Forelimb muscle (tissue), 1 donor: ENCODE data around the gene NCS1. TPM values are rescaled to one million over a fixed set of nuclear protein-coding genes. Genes with fewer than 3 reads are reported as not detected.

Experiments used
- DNase-seq: peaks from one replicate; pipeline ENCODE4 v3.0.0-alpha.2; 2013; ENCODE audit warnings: low read depth
- polyA plus RNA-seq: library from polyadenylated mRNA; unstranded; fragments of 120-200 nt; gene quantifications from one replicate; pipeline ENCODE4 v1.2.1, GENCODE V29; 2013; ENCODE audit not compliant: insufficient read length

The NCS1 gene
- polyA plus RNA-seq, 1 donor, result 54.6 TPM

DNA sequence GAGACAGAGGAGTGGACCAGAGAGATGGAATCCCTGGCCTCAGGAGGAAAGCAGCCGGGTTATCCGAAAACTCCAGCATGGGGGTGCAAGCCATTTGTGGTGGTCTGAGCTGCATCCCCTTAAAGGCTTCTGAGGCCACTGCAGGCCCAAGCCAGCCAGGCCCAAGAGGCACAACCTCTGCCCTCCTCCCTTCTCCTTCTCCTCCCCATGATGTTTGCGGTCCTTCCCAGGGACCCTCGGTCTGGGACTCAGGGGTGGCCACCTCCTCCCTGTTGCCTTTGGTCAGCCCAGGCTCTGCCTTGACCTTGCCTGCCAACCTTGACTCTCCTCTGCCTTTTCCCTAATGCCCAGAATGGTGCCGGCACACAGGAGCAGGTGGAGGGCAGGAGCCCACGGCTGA is 4.6 kb downstream of the NCS1 start:
- no peak for DNase-seq

DNA sequence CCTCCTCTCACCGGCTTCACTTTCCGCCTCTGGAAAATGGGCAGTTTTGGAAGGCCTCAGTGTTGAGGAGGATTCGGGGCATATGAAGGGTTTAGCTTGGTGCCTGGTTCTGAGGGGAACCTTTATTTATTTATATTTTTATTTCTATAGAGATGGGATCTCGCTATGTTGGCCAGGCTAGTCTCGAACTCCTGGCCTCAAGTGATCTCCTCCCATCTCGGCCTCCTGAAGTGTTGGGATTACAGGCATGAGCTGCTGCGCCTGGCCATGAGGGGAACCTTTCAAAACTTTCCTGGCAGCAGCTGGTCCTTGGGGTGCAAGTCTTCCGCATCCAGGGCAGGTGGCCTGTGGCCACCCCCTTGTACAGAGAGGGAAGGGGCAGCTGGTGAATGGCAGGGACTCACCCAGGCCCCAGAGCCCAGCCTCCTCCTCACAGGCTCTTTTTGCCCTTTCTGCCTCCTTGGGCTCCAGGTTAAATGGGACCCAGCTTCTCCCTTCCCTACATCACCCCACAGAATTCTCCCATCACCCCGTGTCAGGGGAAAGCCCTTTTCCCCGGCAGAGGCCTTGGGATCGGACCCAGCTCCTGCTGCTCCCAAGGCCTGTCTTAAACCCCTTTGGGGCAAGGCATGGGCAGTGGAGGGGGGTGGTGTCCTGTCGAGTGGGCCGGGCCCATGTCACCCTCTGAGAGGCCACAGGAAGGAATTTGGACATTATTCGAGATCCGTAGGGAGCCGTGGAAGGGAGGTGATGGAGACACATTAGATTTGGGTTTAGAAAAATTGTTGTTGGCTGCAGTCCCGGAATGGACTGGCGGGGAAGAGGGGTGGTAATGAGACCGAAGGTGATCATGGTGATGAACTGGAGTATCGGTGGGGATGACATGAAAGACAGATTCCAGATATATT is 5.9 kb downstream of the NCS1 start:
- no peak for DNase-seq

DNA sequence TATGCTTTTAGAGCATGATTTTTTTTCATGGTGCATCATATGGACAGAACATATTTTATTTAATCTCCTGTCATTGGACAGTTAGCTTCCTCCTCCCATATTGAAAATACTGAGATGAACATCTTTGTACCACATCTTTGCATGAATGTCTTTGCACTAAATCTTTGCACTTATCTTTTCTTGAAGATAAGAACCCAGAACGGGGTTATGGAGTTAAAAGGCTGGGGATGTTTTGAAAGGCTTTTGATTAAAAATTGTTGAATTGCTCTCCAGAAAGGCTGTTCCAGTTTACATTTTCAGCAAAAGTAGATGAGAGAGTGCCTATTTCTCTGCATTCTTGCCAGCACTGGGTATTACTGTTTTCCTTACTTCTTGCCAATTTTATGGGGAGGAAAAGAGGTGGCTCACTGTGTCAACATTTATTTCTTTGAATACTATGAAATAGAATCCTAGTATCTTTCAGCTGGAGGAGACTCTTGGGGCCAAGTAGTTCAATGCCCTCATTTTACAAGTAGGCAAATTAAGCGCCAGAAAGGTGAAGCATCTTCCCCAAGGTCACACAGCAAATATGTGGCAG is 7.2 kb downstream of the NCS1 start:
- no peak for DNase-seq

GRCh38 chr9:130180516-130180915 is 8.3 kb downstream of the NCS1 start:
- DNase-seq, result no peak

GRCh38 chr9:130181678-130182380 is 9.6 kb downstream of the NCS1 start:
- no peak for DNase-seq

- no peak for DNase-seq
Observed at GRCh38 chr9:130182381-130182909, 10.2 kb downstream of the NCS1 start.

- DNase-seq, result no peak
Observed at GRCh38 chr9:130183133-130183762, 11.0 kb downstream of the NCS1 start.

- no peak for DNase-seq
Observed at GRCh38 chr9:130185017-130185416, 12.8 kb downstream of the NCS1 start.

- DNase-seq, result no peak
Observed at GRCh38 chr9:130185490-130186031, 13.4 kb downstream of the NCS1 start.

DNA sequence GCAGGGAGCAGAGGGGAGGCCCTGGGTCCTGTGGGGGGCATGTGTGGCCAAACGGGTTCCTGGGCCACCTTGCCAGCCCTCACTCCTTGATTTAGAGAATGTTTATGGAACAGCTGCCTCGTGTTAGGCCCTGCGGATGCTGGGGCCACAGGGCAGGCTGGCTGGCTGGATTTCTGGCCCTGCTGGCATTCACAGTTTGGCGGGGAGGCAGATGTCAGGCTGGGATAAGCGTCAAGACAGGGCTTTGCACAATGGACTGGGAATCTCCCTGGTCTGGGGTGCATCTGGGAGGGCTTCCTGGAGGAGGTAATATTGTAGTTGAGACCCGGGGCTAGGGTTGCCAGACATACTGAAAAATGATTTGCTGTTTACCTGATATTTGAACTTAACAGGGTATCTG is 13.8 kb downstream of the NCS1 start:
- DNase-seq, result no peak

DNA sequence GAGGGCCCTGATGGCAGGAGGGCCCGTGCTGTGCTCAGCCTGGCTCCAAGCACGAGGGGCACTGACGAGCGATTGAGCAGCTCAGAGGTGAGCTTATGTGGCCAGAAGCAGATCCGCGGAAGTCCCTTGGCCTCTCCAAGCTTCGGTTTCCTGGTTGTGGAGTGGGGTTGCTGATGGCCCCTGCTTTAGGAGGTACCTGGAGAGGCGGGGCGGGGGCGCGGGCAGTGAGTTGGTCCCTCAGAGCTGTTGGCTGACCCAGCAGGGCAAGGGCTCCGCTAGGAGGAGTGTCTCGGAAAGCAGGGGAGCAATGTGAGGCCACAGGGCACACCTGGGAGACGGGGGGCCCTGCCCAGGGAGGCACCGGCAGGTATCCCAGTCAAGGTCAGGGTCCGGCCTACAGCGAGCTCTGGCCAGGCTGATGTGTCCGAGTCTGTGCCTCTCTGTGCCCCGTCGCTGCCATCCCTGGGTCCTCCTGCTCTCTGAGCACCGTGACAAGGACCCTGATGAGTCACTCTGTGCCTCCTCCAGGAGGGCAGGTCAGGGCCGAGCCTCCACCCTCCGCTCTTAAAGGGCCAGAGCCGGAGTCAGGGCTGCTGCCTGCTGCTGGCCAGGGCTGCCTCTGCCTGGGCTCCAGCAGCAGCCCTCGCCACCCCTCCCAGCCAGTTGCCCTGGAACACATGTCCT is 14.8 kb downstream of the NCS1 start:
- no peak for DNase-seq

DNA sequence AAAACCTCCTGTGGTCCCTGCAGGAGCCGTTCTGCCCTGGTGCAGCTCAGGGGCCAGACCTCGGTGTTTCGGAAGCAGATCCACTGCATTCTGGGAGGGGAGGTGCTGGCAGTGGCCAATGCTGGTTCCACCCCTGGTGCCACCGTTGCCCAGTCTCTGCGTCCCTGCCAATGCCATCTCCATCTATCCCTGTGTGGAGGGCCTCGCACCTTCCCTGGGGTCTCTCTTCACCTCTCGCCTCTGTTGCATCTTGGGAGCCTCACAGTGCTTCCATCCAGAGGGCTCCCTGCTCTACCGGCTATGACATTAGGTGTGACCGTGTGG is 15.3 kb downstream of the NCS1 start:
- DNase-seq, result no peak

DNA sequence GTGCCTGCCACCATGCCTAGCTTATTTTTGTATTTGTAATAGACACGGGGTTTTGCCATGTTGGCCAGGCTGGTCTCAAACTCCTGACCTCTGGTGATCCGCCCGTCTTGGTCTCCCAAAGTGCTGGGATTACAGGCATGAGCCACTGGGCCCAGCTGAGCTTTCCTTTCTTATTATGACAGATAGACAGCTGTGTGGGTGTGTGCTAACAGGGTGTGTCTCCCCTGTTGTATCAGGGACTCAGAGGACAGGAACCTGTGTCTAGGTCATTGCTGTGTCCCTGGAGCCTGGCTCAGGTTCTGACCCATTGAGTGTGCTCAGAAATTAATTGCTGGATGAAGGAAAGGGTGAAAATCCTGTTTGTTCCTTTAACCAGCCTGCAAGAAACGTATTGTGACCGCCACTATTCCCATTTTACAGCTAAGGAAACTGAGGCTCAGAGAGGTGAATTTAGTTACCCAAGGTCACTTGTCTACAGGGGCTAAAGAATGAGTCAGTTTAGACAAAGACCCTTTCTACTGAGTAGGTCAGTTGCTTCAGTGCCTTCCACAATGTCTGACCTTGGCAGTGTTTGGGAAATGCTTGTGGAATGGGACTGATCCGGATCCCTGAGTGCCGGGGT is 16.8 kb downstream of the NCS1 start:
- no peak for DNase-seq

DNA sequence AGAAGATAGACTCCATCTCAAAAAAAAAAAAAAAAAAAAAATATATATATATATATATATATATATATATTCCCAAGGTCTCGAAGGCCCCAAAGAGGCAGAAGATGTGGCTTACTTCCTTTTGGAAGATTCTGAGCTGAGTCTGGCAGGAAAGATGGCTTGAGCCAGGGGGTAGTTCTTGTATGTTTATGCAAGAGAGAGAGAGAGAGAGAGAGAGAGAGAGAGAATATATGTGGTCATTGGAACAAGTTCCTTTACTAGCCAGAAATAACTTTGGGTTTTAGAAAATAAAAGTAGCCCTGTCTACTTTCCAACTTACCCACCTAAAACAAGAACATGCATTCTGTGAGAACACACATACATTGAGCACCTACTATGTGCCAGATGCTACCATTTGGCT is 17.6 kb downstream of the NCS1 start:
- DNase-seq, result no peak

DNA sequence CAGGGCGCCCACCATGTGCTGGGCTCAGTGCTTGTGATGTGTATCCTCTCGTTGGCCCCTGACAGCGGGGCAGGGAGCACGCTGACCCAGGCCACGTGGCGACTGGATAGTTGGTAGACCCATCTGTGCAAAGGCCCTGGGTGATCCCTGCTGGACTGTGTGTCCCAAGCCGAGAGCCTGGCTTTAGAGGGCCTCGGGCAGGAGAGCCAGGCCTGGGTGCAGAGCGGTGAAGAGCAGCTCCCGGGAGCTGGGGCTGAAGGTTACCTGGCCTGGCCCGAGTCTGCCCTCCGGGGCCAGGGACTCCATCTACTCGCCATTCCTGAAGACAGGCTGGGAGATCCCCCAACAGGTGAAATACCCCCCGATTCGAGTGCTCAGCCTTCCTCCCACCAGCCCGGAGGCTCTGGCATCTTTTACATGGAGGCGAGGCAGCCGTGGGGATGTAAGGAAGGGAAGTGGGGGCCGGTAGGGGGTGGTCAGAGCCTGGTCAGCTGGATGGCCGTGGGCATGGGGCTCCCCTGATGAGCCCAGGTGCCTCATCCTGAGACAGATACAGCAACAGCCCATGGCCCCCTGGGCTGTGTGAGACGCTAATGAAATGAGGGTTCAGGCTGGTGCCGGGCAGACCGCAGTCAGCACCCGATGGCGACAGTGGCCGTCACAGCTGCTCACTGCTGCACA is 19.0 kb downstream of the NCS1 start:
- DNase-seq, result no peak

DNA sequence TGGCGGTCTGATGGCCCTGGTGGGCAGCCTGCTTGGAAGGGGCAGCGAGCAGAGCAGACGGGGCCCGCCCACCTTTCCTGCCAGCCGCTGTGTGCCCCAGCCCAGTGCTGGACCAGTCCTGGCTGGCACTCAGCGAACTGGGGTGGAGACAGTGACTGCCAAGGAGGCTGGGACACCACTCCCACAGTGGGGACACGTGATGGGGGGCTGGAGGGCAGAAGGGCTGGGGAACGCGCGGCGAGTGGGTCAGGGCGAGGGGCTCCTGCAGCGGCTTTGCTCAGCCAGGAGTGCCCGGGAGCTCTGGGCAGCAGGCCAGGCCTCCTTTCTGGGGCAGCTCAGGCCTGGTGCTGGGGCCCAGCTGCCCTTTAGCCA is 19.5 kb downstream of the NCS1 start:
- no peak for DNase-seq

DNA sequence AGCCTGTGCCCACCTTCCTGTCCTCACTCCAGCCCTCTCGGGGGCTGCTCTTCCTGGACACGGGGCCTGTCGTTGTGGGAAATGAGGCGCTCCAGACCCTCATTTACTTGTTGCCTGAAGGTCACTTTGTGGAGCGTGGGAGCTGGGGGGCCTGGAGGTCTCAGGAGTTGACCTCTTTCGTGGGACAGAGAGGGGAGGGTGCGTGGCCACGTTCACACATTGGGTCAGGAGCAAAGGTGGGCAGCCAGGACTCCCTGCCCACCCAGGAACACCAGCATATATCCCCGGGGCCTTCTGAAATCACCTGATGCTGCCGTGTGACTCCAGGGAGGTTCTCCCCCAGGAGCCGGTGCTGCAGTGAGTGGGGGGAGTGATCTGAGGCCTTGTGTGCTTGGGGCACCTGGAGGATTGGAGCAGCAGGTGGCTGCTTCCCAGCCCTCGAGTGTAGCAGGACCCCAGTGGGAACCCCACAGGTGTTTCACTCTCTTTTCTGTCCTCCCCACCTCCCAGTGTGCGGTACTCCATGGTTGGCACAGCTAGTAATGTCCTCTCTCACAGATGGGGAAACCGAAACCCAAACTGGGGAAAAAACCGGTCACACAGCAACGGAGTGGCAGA is 20.3 kb downstream of the NCS1 start:
- no peak for DNase-seq

DNA sequence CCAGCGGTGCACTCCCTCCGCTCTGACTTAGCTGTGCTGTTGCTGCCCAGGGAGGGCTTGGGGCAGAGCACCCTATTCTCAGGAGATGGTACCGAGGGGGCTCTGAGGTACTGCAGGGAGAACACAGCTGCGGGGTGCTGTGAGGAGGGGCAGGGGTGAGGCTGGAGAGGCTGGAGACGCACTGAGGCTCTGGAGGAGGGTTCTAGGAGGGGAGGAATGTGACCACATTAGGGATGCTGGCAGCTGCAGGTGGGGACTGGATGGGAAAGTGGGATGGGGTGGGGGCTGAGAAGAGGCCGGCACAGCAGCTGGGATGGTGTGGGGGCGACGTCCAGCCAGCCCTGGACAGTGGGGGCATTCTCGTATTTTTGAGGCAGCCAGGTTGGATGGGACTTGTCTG is 20.9 kb downstream of the NCS1 start:
- DNase-seq, result no peak

DNA sequence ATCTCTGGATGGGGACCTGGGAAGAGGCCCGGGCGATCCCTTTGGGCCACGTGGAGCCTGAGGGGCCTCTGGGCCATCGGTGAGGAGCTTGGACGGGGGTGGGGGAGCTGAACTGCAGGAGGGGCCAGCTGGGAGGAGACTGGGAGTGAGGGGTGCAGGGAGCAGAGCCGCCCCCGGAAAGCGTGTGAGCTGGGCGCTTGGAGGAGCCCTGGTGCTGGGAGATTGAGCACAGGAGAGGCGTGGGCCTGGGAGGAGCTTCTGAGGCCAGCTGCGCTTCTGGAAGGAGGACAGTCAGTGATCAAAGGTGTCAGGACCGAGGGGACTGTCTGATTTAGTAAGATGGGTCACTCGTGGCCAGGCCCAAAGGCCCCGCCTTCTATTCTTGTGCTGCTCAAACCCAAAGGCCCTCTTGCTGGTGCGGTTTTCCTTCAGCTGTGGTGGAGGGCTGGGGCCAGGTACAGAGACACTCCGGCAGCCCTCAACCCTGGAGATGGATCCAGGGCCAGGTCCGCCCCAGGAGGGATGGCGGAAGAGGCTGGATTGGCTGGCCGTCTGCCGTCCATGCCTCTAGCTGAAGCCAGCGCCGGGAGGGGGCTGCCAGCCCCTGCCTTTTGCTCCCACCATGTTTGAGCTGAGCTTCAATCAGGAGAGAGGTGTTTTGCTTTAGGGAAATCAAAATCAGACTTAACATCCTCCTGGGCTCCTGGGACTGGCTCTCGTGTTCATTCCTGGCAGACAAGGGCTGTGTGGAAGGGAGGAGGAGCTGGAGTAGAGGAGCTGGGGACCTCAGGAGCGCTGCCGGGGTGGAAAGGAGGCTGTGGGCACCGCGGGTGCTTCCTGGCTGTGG is 21.6 kb downstream of the NCS1 start:
- DNase-seq, result peak; percentile 39
